C4-2B (cell line): Measurements from ENCODE around the gene TLE2.

ENCODE experiments used
- ZFX ChIP-seq: fragments of 450-650 bp; IDR thresholded peaks from 2 replicates; pipeline ENCODE4 v1.6.1; 2017
- TF ChIP-seq, protein P1 (sequence below): fragments of 450-650 bp; conservative IDR thresholded peaks from 2 replicates; pipeline ENCODE4 v1.5.1; 2017; ENCODE audit warnings: mild to moderate bottlenecking

DNA sequence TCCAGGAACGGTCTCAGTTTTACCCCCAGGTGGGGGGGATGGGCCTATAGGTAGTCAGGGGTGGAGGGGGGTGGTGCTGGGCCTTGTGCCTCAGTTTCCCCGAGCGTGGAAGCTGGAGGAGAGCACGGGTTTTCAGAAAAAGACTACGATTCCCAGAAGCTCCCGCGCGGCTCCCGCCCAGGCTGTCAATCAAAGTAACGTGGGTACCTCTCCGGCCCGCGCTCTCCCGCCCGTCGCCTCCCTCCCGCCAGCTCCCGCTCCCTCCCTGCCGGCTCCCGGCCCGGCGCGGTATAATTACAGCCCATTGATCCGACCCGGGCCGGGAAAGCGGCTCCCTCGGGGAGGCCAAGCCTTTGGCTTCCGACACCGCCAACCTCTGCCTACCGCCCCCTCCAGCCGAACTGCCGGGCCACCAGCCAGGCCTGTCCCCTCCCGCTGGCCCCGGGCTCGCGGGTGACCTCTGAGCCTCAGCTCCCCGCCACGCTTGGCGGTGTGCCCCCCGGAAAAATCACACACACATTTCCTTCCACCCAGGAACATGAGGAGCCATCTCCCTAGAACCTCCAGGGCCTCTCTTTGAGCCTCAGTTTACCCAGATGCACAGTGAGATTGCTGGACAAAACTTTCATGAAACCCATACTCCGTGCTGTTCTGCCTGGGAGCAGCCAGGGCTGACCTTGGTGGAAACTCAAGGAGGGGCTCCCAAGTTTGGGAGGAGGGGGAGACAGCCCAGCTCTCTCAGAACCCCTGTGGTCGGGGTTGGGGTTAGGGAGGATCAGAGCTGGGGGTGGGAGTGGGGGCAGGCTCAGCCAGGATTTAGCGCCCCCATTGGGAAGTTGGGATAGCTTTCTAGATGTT is 7.3 kb upstream of the TLE2 start:
- TF ChIP-seq, protein P1, sequence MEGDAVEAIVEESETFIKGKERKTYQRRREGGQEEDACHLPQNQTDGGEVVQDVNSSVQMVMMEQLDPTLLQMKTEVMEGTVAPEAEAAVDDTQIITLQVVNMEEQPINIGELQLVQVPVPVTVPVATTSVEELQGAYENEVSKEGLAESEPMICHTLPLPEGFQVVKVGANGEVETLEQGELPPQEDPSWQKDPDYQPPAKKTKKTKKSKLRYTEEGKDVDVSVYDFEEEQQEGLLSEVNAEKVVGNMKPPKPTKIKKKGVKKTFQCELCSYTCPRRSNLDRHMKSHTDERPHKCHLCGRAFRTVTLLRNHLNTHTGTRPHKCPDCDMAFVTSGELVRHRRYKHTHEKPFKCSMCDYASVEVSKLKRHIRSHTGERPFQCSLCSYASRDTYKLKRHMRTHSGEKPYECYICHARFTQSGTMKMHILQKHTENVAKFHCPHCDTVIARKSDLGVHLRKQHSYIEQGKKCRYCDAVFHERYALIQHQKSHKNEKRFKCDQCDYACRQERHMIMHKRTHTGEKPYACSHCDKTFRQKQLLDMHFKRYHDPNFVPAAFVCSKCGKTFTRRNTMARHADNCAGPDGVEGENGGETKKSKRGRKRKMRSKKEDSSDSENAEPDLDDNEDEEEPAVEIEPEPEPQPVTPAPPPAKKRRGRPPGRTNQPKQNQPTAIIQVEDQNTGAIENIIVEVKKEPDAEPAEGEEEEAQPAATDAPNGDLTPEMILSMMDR, result no peak
- TF ChIP-seq ZFX, result peak; percentile 39; the same call in 1 of the 2 replicates
